ENCODE results near the gene DNM1.

The DNM1 gene

GRCh38 chr9:128222880-128223670 lies 19.9 kb downstream of the DNM1 start:
- Histone ChIP-seq H3K79me2 (ENCODE audit: insufficient read depth, low read length) (no peaks in the 10 kb centered on the region), H3K9me3 (ENCODE audit: low read length) (no peaks in the 10 kb centered on the region), H3K4me2 (ENCODE audit: low read length) (no peak overlapping the region), H4K20me1 (ENCODE audit: insufficient read depth, low read length) (no peaks in the 10 kb centered on the region), H3F3A (ENCODE audit: insufficient read depth, low read length) (no peaks in the 10 kb centered on the region), H3K36me3 (ENCODE audit: insufficient read depth, low read length) (no peaks in the 10 kb centered on the region), H3K27me3 (ENCODE audit: insufficient read depth, low read length) (peaks cover 9% of the 10 kb centered on the region; the same call in 1 of the 2 replicates), H3K9ac (ENCODE audit: low read length) (no peak overlapping the region), H2AFZ (ENCODE audit: low read length) (no peak overlapping the region), H3K27ac (ENCODE audit: low read depth, low read length, poor library complexity, severe bottlenecking) (no peak overlapping the region), H3K9me2 (ENCODE audit: low read depth, low read length) (no peaks in the 10 kb centered on the region), H3K4me3 (ENCODE audit: low read depth, low read length, poor library complexity, severe bottlenecking) (no peak overlapping the region), H3K4me1 (ENCODE audit: insufficient read depth, low read length, severe bottlenecking) (peaks cover 8% of the 10 kb centered on the region)
- no peak for TF ChIP-seq EZH2 (IDR thresholded peaks at IDR 0.05; ENCODE audit: borderline replicate concordance, low read length)
- TF ChIP-seq, protein P1, sequence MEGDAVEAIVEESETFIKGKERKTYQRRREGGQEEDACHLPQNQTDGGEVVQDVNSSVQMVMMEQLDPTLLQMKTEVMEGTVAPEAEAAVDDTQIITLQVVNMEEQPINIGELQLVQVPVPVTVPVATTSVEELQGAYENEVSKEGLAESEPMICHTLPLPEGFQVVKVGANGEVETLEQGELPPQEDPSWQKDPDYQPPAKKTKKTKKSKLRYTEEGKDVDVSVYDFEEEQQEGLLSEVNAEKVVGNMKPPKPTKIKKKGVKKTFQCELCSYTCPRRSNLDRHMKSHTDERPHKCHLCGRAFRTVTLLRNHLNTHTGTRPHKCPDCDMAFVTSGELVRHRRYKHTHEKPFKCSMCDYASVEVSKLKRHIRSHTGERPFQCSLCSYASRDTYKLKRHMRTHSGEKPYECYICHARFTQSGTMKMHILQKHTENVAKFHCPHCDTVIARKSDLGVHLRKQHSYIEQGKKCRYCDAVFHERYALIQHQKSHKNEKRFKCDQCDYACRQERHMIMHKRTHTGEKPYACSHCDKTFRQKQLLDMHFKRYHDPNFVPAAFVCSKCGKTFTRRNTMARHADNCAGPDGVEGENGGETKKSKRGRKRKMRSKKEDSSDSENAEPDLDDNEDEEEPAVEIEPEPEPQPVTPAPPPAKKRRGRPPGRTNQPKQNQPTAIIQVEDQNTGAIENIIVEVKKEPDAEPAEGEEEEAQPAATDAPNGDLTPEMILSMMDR (IDR thresholded peaks at IDR 0.05; ENCODE audit: low read length) = no peak

GRCh38 chr9:128224877-128225276 lies 21.7 kb downstream of the DNM1 start:
- TF ChIP-seq EZH2 (IDR thresholded peaks at IDR 0.05; ENCODE audit: borderline replicate concordance, low read length) = no peak
- TF ChIP-seq, protein P1 (IDR thresholded peaks at IDR 0.05; ENCODE audit: low read length) = no peak
- H3K9ac ChIP-seq (ENCODE audit: low read length) = no peak overlapping the region

GRCh38 chr9:128225770-128226411 lies 22.7 kb downstream of the DNM1 start:
- Histone ChIP-seq H3K9me2 (ENCODE audit: low read depth, low read length) (no peaks in the 10 kb centered on the region), H3K36me3 (ENCODE audit: insufficient read depth, low read length) (no peaks in the 10 kb centered on the region), H3K27ac (ENCODE audit: low read depth, low read length, poor library complexity, severe bottlenecking) (no peak overlapping the region), H3K79me2 (ENCODE audit: insufficient read depth, low read length) (no peaks in the 10 kb centered on the region), H3K4me1 (ENCODE audit: insufficient read depth, low read length, severe bottlenecking) (no peaks in the 10 kb centered on the region), H4K20me1 (ENCODE audit: insufficient read depth, low read length) (no peaks in the 10 kb centered on the region), H3F3A (ENCODE audit: insufficient read depth, low read length) (no peaks in the 10 kb centered on the region), H3K9me3 (ENCODE audit: low read length) (no peaks in the 10 kb centered on the region), H3K9ac (ENCODE audit: low read length) (no peak overlapping the region), H3K4me2 (ENCODE audit: low read length) (no peak overlapping the region), H2AFZ (ENCODE audit: low read length) (no peak overlapping the region), H3K27me3 (ENCODE audit: insufficient read depth, low read length) (peaks cover 9% of the 10 kb centered on the region; the same call in 1 of the 2 replicates), H3K4me3 (ENCODE audit: low read depth, low read length, poor library complexity, severe bottlenecking) (no peak overlapping the region)
- no peak for TF ChIP-seq EZH2 (IDR thresholded peaks at IDR 0.05; ENCODE audit: borderline replicate concordance, low read length)
- TF ChIP-seq, protein P1 (IDR thresholded peaks at IDR 0.05; ENCODE audit: low read length) = no peak

More at GRCh38 chr9:128224877-128225276, 21.7 kb downstream of the DNM1 start:
- Histone ChIP-seq H3K4me3 (ENCODE audit: low read depth, low read length, poor library complexity, severe bottlenecking) (no peak overlapping the region), H3K9me3 (ENCODE audit: low read length) (no peaks in the 10 kb centered on the region), H3K27me3 (ENCODE audit: insufficient read depth, low read length) (peaks cover 9% of the 10 kb centered on the region; the same call in 1 of the 2 replicates), H3K27ac (ENCODE audit: low read depth, low read length, poor library complexity, severe bottlenecking) (no peak overlapping the region), H3F3A (ENCODE audit: insufficient read depth, low read length) (no peaks in the 10 kb centered on the region), H2AFZ (ENCODE audit: low read length) (no peak overlapping the region), H3K4me1 (ENCODE audit: insufficient read depth, low read length, severe bottlenecking) (no peaks in the 10 kb centered on the region), H4K20me1 (ENCODE audit: insufficient read depth, low read length) (no peaks in the 10 kb centered on the region), H3K79me2 (ENCODE audit: insufficient read depth, low read length) (no peaks in the 10 kb centered on the region), H3K36me3 (ENCODE audit: insufficient read depth, low read length) (no peaks in the 10 kb centered on the region), H3K9me2 (ENCODE audit: low read depth, low read length) (no peaks in the 10 kb centered on the region), H3K4me2 (ENCODE audit: low read length) (no peak overlapping the region)

Measured in OCI-LY1 (cell line).